GM10266 (cell line): ENCODE data around the gene BACH2.

Experiments used
- DNase-seq: peaks from one replicate; pipeline ENCODE4 v3.0.0; 2012; ENCODE audit errors: extremely low spot score
- CTCF ChIP-seq: IDR thresholded peaks from 2 replicates; pipeline ENCODE4 v1.5.1; 2012; ENCODE audit warnings: mild to moderate bottlenecking, low read depth; ENCODE audit not compliant: control insufficient read depth, insufficient read depth; ENCODE audit errors: missing control alignments

The BACH2 gene

GRCh38 chr6:90005048-90005827 lies 291.4 kb downstream of the BACH2 start:
- DNase-seq, result no peak

GRCh38 chr6:90004511-90004910 lies 292.1 kb downstream of the BACH2 start:
- no peak for TF ChIP-seq CTCF
- no peak for DNase-seq

More at GRCh38 chr6:90005048-90005827, 291.4 kb downstream of the BACH2 start:
- TF ChIP-seq CTCF, result no peak

- no peak for DNase-seq
- no peak for TF ChIP-seq CTCF
Observed at GRCh38 chr6:90003941-90004340, 292.7 kb downstream of the BACH2 start.

- DNase-seq, result no peak
- no peak for TF ChIP-seq CTCF
Observed at GRCh38 chr6:90003069-90003795, 293.4 kb downstream of the BACH2 start.

- no peak for DNase-seq
- TF ChIP-seq CTCF, result no peak
Observed at GRCh38 chr6:90000864-90001731, 295.5 kb downstream of the BACH2 start.

- TF ChIP-seq CTCF, result no peak
- DNase-seq, result no peak
Observed at GRCh38 chr6:89999945-90000825, 296.5 kb downstream of the BACH2 start.
